ENCODE results near the gene MITF.

The MITF gene

DNA sequence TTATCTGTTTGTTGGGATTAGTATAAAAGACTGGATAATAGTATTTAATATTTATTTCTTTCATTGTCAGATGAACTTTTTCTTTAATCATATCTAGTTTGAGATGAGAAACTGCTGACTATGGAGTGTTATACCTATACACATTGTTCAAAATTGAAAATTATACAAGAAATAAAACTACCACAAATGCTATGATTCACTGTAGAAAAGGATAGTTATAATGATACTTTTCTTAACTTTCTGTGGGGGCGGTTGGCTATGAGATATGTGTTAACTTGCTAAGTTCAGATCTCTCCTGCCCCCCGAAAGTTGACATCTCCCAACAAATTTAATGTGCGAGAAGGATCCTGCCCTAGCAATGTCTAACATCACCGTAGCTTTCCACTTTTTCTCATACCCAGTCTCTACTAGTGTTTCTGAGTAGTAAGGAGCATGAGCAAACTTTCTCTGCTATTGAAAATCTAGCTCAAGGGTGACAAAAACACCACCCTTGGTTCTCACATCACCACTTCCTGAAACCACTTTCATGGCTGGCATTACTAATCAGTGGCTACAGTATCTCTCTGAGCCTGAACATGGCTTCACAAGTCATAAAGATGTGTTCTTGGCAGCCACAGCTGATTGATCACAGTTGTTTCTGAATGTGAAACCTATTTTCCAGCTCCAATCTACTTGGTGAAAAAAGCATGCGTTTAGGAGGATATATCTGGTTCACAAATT, 244.4 kb downstream of the MITF start:
- no peak for DNase-seq

DNA sequence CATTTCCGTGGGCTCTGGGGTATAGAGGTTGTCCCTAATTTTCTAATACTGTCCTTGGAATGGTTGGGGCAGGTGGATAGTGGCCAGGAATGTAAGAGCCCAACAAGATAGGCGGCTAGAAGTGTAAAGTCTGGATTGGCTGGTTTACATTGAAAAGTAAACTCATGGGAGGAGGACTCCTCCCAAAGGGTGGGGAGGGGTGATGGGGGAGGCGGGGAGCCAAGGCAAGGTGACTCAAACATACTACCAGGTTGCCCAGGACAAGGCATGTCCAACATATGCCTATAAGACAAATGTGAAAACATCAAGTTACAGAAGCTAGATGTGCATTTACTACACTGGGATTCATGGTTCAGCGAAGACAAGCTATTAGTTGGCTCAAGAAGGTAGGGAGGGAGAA, 246.0 kb downstream of the MITF start:
- no peak for DNase-seq

DNA sequence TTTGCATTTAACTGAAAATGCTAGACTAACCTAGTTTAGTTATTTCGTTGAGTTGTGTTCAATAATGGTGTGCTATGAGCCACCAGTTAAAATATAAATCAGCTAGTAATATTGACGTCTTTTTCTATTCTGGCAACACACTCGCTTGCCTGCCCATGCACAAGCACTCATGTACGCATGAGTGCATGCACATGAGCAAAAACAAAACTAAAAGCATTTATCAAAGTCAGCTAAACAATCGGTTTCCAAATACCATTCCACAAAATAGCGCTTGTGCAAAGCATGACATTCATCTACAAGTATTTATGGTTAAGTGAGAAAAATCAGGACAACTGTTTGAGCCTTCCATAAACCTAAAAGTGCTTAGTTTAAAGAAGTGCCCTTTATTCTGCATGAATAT, 247.2 kb downstream of the MITF start:
- DNase-seq, result no peak

DNA sequence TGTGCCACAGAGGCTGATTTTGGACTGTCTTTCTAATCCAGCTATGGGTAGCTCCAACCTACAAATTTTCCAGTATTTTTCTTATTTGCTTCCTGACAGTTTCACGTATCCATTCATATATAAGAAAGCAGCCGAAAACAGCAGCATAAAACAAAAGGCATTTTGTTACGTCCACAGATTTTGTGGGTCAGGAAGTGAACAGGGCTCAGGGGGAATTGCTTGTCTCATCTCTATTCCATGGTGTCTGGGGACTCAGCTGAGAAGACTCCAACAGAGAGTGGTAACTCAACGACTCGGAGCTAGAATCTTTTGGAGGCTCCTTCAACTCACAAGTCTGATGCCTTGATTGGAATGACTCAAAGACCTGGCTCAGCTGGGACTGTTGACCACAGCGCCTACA, 248.6 kb downstream of the MITF start:
- DNase-seq, result no peak

DNA sequence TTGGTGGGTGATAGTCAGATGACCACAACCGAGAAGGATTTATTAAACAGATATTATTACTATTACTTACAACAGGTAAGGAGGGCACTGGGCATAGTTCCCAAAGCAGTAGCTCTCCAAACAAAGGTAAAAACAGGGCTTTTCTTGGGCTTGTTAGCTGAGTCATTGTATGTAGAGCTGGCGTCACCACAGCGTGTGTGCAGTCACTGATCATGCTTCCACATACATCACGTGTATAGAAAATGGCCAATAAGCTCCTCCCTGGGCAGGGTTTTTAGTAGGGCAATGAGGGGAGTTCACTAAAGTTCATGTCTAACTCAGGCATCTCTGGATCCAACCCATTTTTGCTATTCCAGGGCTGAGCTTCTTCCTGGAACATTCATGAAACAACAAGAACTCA, 254.5 kb downstream of the MITF start:
- DNase-seq, result no peak

DNA sequence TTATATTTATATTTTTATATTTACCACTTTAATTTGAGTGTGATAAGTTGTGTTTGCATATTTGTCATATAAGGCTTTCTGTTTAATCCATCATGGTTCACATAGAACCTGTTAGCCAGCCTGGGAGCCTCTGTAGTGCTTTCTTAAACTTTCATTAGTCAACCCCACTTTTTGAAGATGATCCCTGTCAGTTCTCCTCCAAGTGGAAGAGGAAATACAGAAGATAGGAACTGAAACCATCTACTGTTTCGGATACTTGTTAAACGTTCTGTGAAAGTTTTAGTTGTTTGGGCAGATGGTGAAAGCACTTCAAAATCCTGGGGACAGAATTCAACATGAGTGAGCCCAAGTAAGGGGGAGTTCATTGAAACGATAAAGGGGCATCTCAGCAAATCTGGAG, 255.7 kb downstream of the MITF start:
- DNase-seq, result no peak

DNA sequence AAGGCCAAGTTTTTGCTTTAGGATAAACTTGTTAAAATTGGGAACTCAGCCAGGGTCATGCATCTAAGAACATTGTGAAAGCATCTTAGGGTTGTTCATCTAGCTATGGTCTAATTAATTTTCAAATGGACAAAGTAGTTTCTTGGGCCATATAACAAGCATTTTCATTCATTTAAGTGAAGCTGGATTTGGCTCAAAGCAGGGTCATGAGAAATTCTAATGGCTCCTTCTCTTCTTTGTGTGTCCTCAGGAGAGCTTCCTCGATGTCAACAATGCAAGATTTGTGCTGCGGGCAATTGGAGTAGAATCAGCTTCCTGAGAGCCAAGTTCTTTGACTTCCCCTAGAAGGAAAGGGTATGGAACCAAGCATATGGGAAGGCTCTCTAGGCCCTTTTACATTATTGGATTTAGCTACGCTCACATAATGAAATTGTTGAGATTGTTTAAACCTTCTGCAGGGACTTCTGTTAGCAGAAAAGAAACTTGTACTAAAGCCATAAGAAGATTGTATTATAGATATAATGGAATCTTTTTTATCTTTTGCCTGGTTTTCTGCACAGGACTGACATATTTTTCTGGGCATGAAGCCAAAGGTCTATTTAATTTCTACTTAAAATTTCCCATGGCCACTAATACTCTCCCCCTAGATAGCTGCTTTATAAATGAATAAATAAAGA, 258.5 kb downstream of the MITF start:
- DNase-seq, result no peak

DNA sequence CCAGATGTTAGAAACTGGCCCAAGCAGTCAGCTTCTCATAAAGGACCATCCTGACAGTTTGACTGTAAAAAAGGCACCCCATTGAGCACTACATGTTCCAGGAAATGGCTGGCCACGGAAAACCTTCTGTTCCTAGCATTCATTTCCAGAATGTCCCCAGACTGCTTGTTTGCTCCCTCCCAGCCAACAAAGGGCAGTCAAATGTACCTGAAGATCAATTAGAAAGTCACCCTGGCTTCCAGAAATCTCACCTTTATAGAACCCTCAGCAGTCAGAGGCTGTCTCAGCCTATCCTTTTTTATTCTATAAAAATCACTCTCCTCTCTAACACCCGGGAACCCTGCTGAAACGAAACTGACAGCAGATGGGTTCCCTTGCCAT, 259.5 kb downstream of the MITF start:
- DNase-seq, result no peak

DNA sequence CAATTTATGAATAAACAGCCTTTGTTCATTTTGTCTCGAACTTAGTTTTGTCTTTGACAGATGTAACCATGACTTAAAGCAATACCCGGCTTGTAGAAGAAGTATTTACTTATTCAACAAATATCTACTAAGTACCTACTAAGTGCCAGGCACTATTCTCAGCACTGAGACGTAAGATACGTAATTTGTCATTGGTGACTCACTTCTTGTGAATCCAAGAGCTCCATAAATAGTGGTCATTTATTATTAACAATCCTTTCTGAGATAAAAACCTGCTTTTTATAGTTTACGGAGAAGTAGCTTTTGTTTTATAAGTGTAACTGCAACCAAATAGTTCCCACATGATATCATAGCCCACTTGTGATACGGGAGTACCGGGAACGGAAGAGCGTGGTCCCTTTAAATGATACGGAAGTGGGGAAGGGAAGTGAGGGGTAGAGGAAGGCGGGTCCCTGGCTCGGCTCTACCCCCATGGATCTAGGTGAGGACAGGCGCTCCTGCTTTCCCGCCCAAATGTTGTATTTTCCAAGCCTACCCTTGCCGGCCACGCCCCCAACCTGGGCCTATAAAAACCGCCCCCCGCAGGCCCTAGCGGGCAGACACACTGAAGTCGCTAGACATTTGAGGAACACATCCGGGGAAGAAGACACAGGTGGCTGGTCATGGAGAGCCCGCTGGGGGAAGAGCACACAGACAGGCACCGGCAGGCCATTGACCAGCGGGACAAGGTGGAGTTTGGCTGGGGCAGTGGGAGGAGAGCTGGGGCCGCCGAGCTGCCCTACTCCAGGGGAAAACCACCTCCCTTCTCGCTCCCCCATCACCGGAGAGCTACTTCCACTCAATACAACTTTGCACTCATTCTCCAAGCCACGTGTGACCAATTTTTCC, 260.1 kb downstream of the MITF start, which contains the start of gene SAMMSON:
Gene SAMMSON, plus strand, starts transcription at position 594 of the 888 bp plus-strand sequence.
- no peak for DNase-seq

DNA sequence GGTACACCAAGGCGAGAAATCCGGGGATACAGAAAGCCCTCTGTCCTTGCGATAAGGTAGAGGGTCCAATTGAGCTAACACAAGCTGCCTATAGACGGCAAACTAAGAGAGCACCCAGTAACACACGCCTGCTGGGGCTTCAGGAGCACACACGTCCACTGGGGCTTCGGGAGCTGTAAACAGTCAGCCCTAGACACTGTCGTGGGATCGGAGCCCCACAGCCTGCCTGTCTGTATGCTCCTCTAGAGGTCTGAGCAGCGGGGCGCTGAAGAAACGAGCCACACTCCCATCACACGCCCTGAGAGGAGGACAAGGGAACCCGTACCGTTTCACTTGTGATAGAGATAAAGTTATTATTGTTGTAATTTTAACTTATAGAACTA, 260.8 kb downstream of the MITF start:
- no peak for DNase-seq

DNA sequence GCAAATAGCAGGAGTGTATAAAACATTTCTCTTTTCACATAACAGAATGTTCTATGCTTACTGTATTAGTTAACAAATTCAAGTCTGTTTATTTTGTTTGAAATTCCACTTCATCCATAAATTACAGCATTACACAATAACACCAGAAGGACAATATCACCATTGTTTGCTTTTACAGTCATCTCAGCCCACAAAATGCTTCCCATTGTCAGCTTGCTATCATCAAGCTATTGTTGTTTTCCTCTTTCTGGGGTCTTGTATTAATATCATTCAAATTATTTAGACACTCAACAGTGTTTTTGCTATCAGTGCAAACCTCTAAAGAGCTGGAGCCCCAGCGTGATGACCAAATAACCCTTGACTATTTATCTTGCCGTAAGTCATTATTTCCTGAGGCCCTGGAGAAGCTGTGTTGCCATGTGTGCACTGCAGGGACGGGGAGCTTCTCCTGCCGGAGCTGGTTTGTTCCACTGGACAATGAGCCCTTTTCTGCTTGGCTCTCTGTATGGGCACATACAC, 261.4 kb downstream of the MITF start:
- DNase-seq, result no peak

DNA sequence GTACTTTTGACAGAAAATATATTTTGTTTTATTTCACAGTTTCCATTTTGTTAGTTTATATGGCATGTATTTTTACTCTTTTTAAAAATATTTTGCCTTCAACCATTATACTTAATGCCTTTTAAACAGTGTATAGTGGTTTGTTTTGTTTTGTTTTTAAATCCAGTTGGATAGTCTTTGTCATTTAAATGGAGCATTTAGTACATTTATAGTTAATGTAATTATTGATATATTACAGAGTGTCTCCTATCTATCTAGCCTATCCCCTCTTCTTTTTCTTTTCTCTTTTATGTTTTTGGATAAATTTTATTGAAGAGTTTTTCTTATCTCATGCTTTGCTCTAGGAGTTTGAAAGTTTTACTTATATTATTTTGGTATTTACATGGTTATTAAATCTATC, 263.9 kb downstream of the MITF start:
- DNase-seq, result no peak

DNA sequence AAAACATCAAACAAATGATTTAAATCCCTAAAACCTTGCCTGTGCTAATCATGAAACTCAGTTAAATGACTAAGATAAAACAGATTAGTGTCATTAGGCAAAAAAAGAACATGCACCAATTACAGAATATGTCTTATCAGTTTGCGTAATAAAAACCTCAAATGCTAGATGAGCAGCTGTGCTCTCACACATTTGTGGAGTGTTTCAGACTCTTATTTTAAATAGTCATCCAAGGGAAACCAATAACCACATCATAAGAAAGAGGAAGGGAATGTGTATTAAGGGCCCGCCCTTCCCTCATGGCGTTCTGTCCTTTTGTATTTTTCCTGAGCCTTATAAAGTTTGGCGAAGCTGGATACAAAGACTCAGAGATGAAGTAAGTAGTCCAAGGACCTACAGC, 266.8 kb downstream of the MITF start:
- no peak for DNase-seq

DNA sequence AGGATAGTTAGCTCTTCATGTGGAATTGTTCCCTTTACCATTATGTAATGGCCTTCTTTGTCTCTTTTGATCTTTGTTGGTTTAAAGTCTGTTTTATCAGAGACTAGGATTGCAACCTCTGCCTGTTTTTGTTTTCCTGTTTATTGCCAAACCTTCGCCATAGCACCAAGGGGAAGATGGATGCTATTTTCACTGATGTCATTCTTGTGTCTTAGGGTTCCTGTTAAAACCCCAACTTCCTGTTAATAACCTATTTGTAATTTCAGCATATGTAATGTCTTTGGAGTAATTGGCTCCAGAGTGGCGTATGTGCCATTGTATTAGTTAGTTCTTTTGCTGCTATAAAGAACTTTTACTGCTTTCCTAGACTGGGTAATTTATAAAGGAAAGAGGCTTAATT, 271.1 kb downstream of the MITF start:
- DNase-seq, result no peak

DNA sequence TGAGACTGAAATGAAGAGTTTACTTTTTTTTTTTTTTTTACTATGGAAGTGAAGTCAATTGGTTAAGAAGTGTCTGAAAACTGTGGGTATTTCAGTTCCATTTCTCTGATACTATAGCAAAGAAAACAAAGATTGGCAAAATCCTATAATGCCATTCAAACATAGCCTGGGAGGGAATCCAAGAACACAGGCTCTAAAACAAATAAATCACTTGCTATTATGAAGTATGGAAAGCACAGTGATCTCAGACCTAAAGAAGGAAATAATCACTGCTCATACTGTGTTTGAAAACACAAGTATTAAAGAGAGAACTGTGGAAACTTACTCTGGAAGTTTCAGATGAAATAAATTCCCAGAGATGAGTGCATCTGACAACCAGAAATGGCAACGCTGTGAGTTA, 272.3 kb downstream of the MITF start:
- DNase-seq, result no peak

Measured in activated naive CD4-positive, alpha-beta T cell (primary cell).